GM21390 (cell line): ENCODE measurements around the gene MPDU1.

Source experiments
- ATAC-seq: cut with Tn5 transposase; IDR thresholded peaks from one replicate; pipeline ENCODE4 v1.9.1; 2021; ENCODE audit not compliant: unreplicated experiment

MPDU1 gene

GRCh38 chr17:7583253-7584109, at the start of gene MPDU1:
TSS of gene MPDU1 (plus strand) at chr17:7583852. CDS start at chr17:7583863, 11 bp downstream.
- peak; percentile 57 for ATAC-seq

- no peak for ATAC-seq
These were observed 45.6 kb upstream of the MPDU1 start for GRCh38 chr17:7538050-7538449.

GRCh38 chr17:7538891-7539545, 44.6 kb upstream of the MPDU1 start:
- no peak for ATAC-seq

- no peak for ATAC-seq
These were observed 42.5 kb upstream of the MPDU1 start for GRCh38 chr17:7541074-7541621.

GRCh38 chr17:7544911-7545310, 38.7 kb upstream of the MPDU1 start:
- ATAC-seq, result no peak

- no peak for ATAC-seq
These were observed 34.9 kb upstream of the MPDU1 start, which contains the start of gene TNFSF12 for GRCh38 chr17:7548585-7549400. TSS of gene TNFSF12 (plus strand) at chr17:7549058. CDS start at chr17:7549154, 96 bp downstream.

GRCh38 chr17:7549401-7550055, 34.1 kb upstream of the MPDU1 start:
- ATAC-seq, result no peak

GRCh38 chr17:7550344-7550743, 33.3 kb upstream of the MPDU1 start:
- no peak for ATAC-seq

GRCh38 chr17:7551396-7551795, 32.3 kb upstream of the MPDU1 start:
- ATAC-seq, result no peak

GRCh38 chr17:7552621-7553051, 31.0 kb upstream of the MPDU1 start:
- peak; percentile 60 for ATAC-seq

- no peak for ATAC-seq
These were observed 30.3 kb upstream of the MPDU1 start for GRCh38 chr17:7553356-7553755.

- ATAC-seq, result no peak
These were observed 28.2 kb upstream of the MPDU1 start for GRCh38 chr17:7555320-7555948.

GRCh38 chr17:7556627-7557026, 27.0 kb upstream of the MPDU1 start:
- no peak for ATAC-seq

GRCh38 chr17:7557147-7557764, 26.4 kb upstream of the MPDU1 start:
- ATAC-seq, result no peak

GRCh38 chr17:7557775-7558543, 25.7 kb upstream of the MPDU1 start:
- ATAC-seq, result no peak

GRCh38 chr17:7558544-7559319, 24.9 kb upstream of the MPDU1 start, which contains the start of gene TNFSF13:
TSS of gene TNFSF13 (plus strand) at chr17:7558750. CDS start at chr17:7559040, 290 bp downstream.
- ATAC-seq, result no peak

GRCh38 chr17:7559320-7560171, 24.1 kb upstream of the MPDU1 start:
- ATAC-seq, result no peak
